A549 (cell line): ENCODE measurements around the gene ARMH3. TPM values are rescaled to one million over a fixed set of nuclear protein-coding genes. Genes with fewer than 3 reads are reported as not detected.

Experiments used
- ATAC-seq, 2 experiments: fragments of 200-7000 bp in 1 of 2; fragments of >200 bp in 1 of 2; cut with Nextera tagmentation in 1 of 2; cut with Tn5 transposase in 1 of 2; 3 replicates each; pipeline versions ENCODE4 v1.8.0 to v1.9.1; 2018 to 2020; ENCODE audit warnings: mild to moderate bottlenecking in 1 of 2, moderate library complexity in 1 of 2
- CTCF ChIA-PET: fragments of 300-600 bp; sonication (Branson Sonifier 250); formaldehyde crosslinking; extraction: SDS; loops from one replicate; lab custom pipeline; 2021; ENCODE audit warnings: antibody characterized with exemption, inconsistent platforms; lab: Yijun Ruan, JAX
- POLR2A ChIA-PET: fragments of 350-600 bp; formaldehyde crosslinking; extraction: SDS; loops from one replicate; lab custom pipeline; 2021; ENCODE audit warnings: antibody characterized with exemption, inconsistent platforms; lab: Yijun Ruan, JAX
- DNase-seq, 2 experiments: peaks; one replicate each; pipeline versions ENCODE4 v3.0.0 to v3.0.0-alpha.2; 2011 to 2016; ENCODE audit warnings: low read depth in 1 of 2, low spot score in 1 of 2
- FAIRE-seq: peaks from 2 replicates; lab custom pipeline; 2011; peaks lifted over from hg19 to GRCh38; lab: Jason Lieb, UNC
- H3K27ac ChIP-seq, 2 experiments: fragments of >200 bp; sonication (Bioruptor Twin); formaldehyde crosslinking; 3 replicates each; pipeline ENCODE4 v1.5.1; 2016 to 2017
- H3K4me1 ChIP-seq: fragments of >200 bp; sonication (Bioruptor Twin); formaldehyde crosslinking; 3 replicates; pipeline ENCODE4 v1.6.1; 2016
- H3K4me2 ChIP-seq: fragments of >200 bp; sonication (Bioruptor Twin); formaldehyde crosslinking; 3 replicates; pipeline ENCODE4 v1.6.1; 2016
- H3K4me3 ChIP-seq: fragments of >200 bp; sonication (Bioruptor Twin); formaldehyde crosslinking; 3 replicates; pipeline ENCODE4 v1.5.1; 2016
- H3K9me3 ChIP-seq: fragments of >200 bp; sonication (Bioruptor Twin); formaldehyde crosslinking; 3 replicates; pipeline ENCODE4 v1.6.1; 2016
- CHD2 ChIP-seq: fragments of 150-350 bp; IDR thresholded peaks from 2 replicates; pipeline ENCODE4 v1.6.1; 2014; ENCODE audit warnings: low read length; ENCODE audit not compliant: partially characterized antibody
- FOSB ChIP-seq: fragments of 250-450 bp; sonication (Bioruptor Pico); IDR thresholded peaks from 2 replicates; pipeline ENCODE4 v1.5.0; 2020; ENCODE audit warnings: mild to moderate bottlenecking, moderate library complexity
- FOSL2 ChIP-seq, 2 experiments: fragments of 450-650 bp in 1 of 2; fragments of >200 bp in 1 of 2; sonication (Bioruptor Twin) in 1 of 2; formaldehyde crosslinking; IDR thresholded peaks; 2 replicates each; pipeline versions ENCODE4 v1.5.0 to v1.6.1; 2016 to 2020; ENCODE audit warnings: mild to moderate bottlenecking in 1 of 2, moderate library complexity in 1 of 2
- FOXS1 ChIP-seq: fragments of 250-450 bp; sonication (Bioruptor Pico); IDR thresholded peaks from 2 replicates; pipeline ENCODE4 v1.5.0; 2020; ENCODE audit warnings: mild to moderate bottlenecking, moderate library complexity
- GATA3 ChIP-seq: IDR thresholded peaks from 2 replicates; pipeline ENCODE4 v1.6.1; 2012; ENCODE audit warnings: borderline replicate concordance
- HOXB5 ChIP-seq: fragments of 250-450 bp; sonication (Bioruptor Pico); IDR thresholded peaks from 2 replicates; pipeline ENCODE4 v1.5.0; 2020; ENCODE audit warnings: mild to moderate bottlenecking, moderate library complexity
- JUNB ChIP-seq: fragments of >200 bp; sonication (Bioruptor Twin); formaldehyde crosslinking; IDR thresholded peaks from 2 replicates; pipeline ENCODE4 v1.6.1; 2016
- MAX ChIP-seq: IDR thresholded peaks from 2 replicates; pipeline ENCODE4 v1.6.1; 2012
- MAZ ChIP-seq: fragments of 150-350 bp; IDR thresholded peaks from 2 replicates; pipeline ENCODE4 v1.6.1; 2014; ENCODE audit warnings: antibody characterized with exemption, low read depth, low read length, borderline replicate concordance
- NFE2L2 ChIP-seq: fragments of 150-350 bp; conservative IDR thresholded peaks from 2 replicates; pipeline ENCODE4 v1.6.1; 2014; ENCODE audit warnings: low read length
- NPAS2 ChIP-seq: fragments of 250-450 bp; sonication (Bioruptor Pico); IDR thresholded peaks from 2 replicates; pipeline ENCODE4 v1.8.0; 2022; ENCODE audit warnings: mild to moderate bottlenecking, moderate library complexity, borderline replicate concordance
- PHF8 ChIP-seq: fragments of 200-600 bp; sonication (generic); IDR thresholded peaks from 2 replicates; pipeline ENCODE4 v1.6.1; 2016; ENCODE audit warnings: low read depth, mild to moderate bottlenecking, antibody characterized with exemption, moderate library complexity, borderline replicate concordance
- RARB ChIP-seq: fragments of 250-450 bp; sonication (Bioruptor Pico); IDR thresholded peaks from 2 replicates; pipeline ENCODE4 v1.8.0; 2021; ENCODE audit warnings: mild to moderate bottlenecking, moderate library complexity
- SREBF2 ChIP-seq: fragments of 450-650 bp; IDR thresholded peaks from 2 replicates; pipeline ENCODE4 v1.6.1; 2014; ENCODE audit warnings: mild to moderate bottlenecking, moderate library complexity
- TP53 ChIP-seq: fragments of 250-450 bp; sonication (Bioruptor Pico); IDR thresholded peaks from 2 replicates; pipeline ENCODE4 v1.5.0; 2021; ENCODE audit warnings: mild to moderate bottlenecking, moderate library complexity
- USF2 ChIP-seq: fragments of 450-650 bp; IDR thresholded peaks from 2 replicates; pipeline ENCODE4 v1.6.1; 2014; ENCODE audit warnings: antibody characterized with exemption
- ZC3H11A ChIP-seq: fragments of 450-650 bp; IDR thresholded peaks from 2 replicates; pipeline ENCODE4 v1.6.1; 2014; ENCODE audit warnings: antibody characterized with exemption, mild to moderate bottlenecking
- ZNF302 ChIP-seq: fragments of 250-450 bp; sonication (Bioruptor Pico); IDR thresholded peaks from 2 replicates; pipeline ENCODE4 v1.9.0; 2021; ENCODE audit warnings: inconsistent platforms, mild to moderate bottlenecking, moderate library complexity
- WGBS: methylation state at CpG from one replicate; pipeline ENCODE4 v1.1.6; 2017; ENCODE audit errors: missing lambda C conversion rate; 5-methylcytosine and 5-hydroxymethylcytosine counted together
- polyA plus RNA-seq, 4 experiments: library from polyadenylated mRNA; depleted of rRNA in 3 of 4; stranded (reverse); fragments of >200 nt; fragmentation: RNase III in 1 of 4; extraction: RNeasy Plus Mini Kit Qiagen cat#74134 plus additional on column Dnase treatment in 1 of 4; gene quantifications; 2 replicates in 3 of 4; 3 replicates in 1 of 4; pipeline ENCODE4 v1.2.3, GENCODE V29; 2011 to 2017
- TF ChIP-seq, protein P1 (sequence below): fragments of >200 bp; sonication (Bioruptor Twin); formaldehyde crosslinking; IDR thresholded peaks from 2 replicates; pipeline ENCODE4 v1.6.1; 2016
- TF ChIP-seq, protein P2 (sequence below): fragments of 250-450 bp; sonication (Bioruptor Pico); IDR thresholded peaks from 2 replicates; pipeline ENCODE4 v1.5.0; 2020; ENCODE audit warnings: low read depth, mild to moderate bottlenecking, moderate library complexity
- TF ChIP-seq, protein P3 (sequence below): fragments of 200-600 bp; sonication (generic); IDR thresholded peaks from 2 replicates; pipeline ENCODE4 v1.6.1; 2016; ENCODE audit warnings: antibody characterized with exemption, mild to moderate bottlenecking, moderate library complexity
- TF ChIP-seq, protein P4 (sequence below): fragments of 150-350 bp; IDR thresholded peaks from 2 replicates; pipeline ENCODE4 v1.6.1; 2014; ENCODE audit warnings: low read depth, mild to moderate bottlenecking, low read length
- TF ChIP-seq, protein P5 (sequence below): IDR thresholded peaks from 2 replicates; pipeline ENCODE4 v1.6.1; 2012

ARMH3 gene
- polyA plus RNA-seq, 2 of the 4 experiments (the other 2 are of a cell fraction) = 12.7 to 17.3 TPM

GRCh38 chr10:102068216-102068615 is 12.2 kb upstream of the ARMH3 start:
- TF ChIP-seq, protein P1, sequence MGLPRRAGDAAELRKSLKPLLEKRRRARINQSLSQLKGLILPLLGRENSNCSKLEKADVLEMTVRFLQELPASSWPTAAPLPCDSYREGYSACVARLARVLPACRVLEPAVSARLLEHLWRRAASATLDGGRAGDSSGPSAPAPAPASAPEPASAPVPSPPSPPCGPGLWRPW = no peak
- no peak for TF ChIP-seq USF2
- no peak for TF ChIP-seq NPAS2 (CRISPR knock-in tag)
- no peak for TF ChIP-seq ZNF302 (CRISPR knock-in tag)
- TF ChIP-seq, protein P2, sequence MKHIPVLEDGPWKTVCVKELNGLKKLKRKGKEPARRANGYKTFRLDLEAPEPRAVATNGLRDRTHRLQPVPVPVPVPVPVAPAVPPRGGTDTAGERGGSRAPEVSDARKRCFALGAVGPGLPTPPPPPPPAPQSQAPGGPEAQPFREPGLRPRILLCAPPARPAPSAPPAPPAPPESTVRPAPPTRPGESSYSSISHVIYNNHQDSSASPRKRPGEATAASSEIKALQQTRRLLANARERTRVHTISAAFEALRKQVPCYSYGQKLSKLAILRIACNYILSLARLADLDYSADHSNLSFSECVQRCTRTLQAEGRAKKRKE (CRISPR knock-in tag) = no peak
- 45% methylated on average over 1 of the region's 1 CpG for WGBS
- Histone ChIP-seq H3K27ac (no peak overlapping the region), H3K4me3 (no peak overlapping the region), H3K4me1 (peaks cover 20% of the 10 kb centered on the region), H3K9me3 (no peaks in the 10 kb centered on the region), H3K4me2 (no peak overlapping the region)
- ATAC-seq = no peak
- ChIA-PET CTCF (interaction anchor here (0.6 to 3.4 kb wide), 7 partner anchors 12 to 232 kb away, joined by 3 to 11 read pairs (median 4); no protein-coding TSS in a partner anchor), POLR2A (interaction anchor here (1.1 kb wide), 1 partner anchor 12 kb away, joined by 4 read pairs; the partner anchor contains the start of gene ARMH3)
- peak in 1 of 2 experiments; percentile 29 for DNase-seq
- FAIRE-seq = no peak

DNA sequence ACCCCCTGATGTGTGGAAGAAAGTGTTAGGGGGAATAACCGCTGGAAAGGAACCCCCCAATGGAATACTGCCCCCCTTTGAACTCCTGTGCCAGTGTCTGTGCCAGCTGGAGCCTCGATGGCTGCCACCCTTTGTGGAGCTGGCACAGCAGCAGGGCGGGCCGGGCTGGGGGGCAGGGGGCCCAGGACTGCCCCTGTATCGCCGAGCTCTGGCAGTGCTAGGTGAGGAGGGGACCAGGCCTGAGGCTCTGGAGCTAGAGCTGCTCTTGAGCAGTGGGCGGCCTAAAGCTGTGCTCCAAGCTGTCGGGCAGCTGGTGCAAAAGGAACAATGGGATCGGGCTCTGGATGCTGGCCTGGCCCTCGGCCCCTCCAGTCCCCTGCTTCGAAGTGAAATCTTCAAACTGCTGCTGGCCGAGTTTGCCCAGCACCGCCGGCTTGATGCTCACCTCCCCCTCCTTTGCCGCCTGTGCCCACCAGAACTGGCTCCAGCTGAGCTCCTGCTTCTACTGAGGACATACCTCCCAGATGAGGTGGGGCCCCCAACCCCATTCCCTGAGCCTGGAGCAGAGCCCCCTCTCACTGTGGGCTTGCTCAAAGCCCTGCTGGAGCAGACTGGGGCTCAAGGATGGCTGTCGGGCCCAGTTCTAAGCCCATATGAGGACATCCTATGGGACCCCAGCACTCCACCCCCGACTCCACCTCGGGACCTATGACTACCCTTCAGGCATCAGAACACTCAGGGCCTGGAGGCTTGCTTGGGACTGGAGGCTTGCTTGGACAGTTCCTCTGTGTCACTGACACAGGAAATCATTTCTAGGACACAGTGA is 11.3 kb upstream of the ARMH3 start:
- Histone ChIP-seq H3K4me1 (peaks cover 20% of the 10 kb centered on the region), H3K4me2 (peak overlapping the region; percentile 97), H3K27ac (no peak overlapping the region), H3K4me3 (no peak overlapping the region), H3K9me3 (no peaks in the 10 kb centered on the region)
- WGBS = 93% methylated on average over 16 of the region's 18 CpGs
- no peak for ATAC-seq
- POLR2A ChIA-PET = interaction anchor here (2.1 kb wide), 1 partner anchor 12 kb away, joined by 9 read pairs; the partner anchor contains the start of gene ARMH3
- no peak for DNase-seq
- FAIRE-seq = no peak
- TF ChIP-seq, protein P3, sequence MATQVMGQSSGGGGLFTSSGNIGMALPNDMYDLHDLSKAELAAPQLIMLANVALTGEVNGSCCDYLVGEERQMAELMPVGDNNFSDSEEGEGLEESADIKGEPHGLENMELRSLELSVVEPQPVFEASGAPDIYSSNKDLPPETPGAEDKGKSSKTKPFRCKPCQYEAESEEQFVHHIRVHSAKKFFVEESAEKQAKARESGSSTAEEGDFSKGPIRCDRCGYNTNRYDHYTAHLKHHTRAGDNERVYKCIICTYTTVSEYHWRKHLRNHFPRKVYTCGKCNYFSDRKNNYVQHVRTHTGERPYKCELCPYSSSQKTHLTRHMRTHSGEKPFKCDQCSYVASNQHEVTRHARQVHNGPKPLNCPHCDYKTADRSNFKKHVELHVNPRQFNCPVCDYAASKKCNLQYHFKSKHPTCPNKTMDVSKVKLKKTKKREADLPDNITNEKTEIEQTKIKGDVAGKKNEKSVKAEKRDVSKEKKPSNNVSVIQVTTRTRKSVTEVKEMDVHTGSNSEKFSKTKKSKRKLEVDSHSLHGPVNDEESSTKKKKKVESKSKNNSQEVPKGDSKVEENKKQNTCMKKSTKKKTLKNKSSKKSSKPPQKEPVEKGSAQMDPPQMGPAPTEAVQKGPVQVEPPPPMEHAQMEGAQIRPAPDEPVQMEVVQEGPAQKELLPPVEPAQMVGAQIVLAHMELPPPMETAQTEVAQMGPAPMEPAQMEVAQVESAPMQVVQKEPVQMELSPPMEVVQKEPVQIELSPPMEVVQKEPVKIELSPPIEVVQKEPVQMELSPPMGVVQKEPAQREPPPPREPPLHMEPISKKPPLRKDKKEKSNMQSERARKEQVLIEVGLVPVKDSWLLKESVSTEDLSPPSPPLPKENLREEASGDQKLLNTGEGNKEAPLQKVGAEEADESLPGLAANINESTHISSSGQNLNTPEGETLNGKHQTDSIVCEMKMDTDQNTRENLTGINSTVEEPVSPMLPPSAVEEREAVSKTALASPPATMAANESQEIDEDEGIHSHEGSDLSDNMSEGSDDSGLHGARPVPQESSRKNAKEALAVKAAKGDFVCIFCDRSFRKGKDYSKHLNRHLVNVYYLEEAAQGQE = no peak
- no peak for TF ChIP-seq MAX
- no peak for TF ChIP-seq NFE2L2
- TF ChIP-seq FOSB (CRISPR knock-in tag) = no peak
- no peak for TF ChIP-seq ZC3H11A
- TF ChIP-seq, protein P4, sequence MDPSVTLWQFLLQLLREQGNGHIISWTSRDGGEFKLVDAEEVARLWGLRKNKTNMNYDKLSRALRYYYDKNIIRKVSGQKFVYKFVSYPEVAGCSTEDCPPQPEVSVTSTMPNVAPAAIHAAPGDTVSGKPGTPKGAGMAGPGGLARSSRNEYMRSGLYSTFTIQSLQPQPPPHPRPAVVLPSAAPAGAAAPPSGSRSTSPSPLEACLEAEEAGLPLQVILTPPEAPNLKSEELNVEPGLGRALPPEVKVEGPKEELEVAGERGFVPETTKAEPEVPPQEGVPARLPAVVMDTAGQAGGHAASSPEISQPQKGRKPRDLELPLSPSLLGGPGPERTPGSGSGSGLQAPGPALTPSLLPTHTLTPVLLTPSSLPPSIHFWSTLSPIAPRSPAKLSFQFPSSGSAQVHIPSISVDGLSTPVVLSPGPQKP = no peak
- TF ChIP-seq HOXB5 (CRISPR knock-in tag) = no peak
- no peak for TF ChIP-seq PHF8
- no peak for TF ChIP-seq NPAS2 (CRISPR knock-in tag)
- no peak for TF ChIP-seq TP53 (CRISPR knock-in tag)
- no peak for TF ChIP-seq CHD2
- TF ChIP-seq, protein P5, sequence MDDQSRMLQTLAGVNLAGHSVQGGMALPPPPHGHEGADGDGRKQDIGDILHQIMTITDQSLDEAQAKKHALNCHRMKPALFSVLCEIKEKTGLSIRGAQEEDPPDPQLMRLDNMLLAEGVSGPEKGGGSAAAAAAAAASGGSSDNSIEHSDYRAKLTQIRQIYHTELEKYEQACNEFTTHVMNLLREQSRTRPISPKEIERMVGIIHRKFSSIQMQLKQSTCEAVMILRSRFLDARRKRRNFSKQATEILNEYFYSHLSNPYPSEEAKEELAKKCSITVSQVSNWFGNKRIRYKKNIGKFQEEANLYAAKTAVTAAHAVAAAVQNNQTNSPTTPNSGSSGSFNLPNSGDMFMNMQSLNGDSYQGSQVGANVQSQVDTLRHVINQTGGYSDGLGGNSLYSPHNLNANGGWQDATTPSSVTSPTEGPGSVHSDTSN = no peak
- TF ChIP-seq SREBF2 = no peak
- TF ChIP-seq, protein P2 (CRISPR knock-in tag) = no peak
- TF ChIP-seq JUNB = no peak
- TF ChIP-seq RARB (CRISPR knock-in tag) = no peak
- no peak for TF ChIP-seq FOSL2 (IDR thresholded peaks at IDR 0.05)
- TF ChIP-seq FOSL2 (CRISPR knock-in tag; IDR thresholded peaks at IDR 0.05) = no peak
- no peak for TF ChIP-seq MAZ
- no peak for TF ChIP-seq FOXS1 (CRISPR knock-in tag)
- TF ChIP-seq GATA3 = no peak
- CTCF ChIA-PET = interaction anchor here (0.6 to 3.4 kb wide), 4 partner anchors 34 to 1185 kb away, joined by 3 to 11 read pairs (median 4); no protein-coding TSS in a partner anchor
